Mucosa of gallbladder (tissue), 1 donor: ENCODE data around the gene PELI3. TPM values are rescaled to one million over a fixed set of nuclear protein-coding genes. Genes with fewer than 3 reads are reported as not detected.

ENCODE experiments used
- DNase-seq: peaks from one replicate; pipeline ENCODE4 v3.0.0-alpha.2; 2020; ENCODE audit warnings: low spot score
- total RNA-seq: library from RNA; stranded (reverse); gene quantifications from one replicate; pipeline ENCODE4 v1.2.1, GENCODE V29; 2021
- donor health status: DM: no; HTN: no; CAD: no.

PELI3 gene
- total RNA-seq, 1 donor from 2014 or later: 20.3 TPM

DNA sequence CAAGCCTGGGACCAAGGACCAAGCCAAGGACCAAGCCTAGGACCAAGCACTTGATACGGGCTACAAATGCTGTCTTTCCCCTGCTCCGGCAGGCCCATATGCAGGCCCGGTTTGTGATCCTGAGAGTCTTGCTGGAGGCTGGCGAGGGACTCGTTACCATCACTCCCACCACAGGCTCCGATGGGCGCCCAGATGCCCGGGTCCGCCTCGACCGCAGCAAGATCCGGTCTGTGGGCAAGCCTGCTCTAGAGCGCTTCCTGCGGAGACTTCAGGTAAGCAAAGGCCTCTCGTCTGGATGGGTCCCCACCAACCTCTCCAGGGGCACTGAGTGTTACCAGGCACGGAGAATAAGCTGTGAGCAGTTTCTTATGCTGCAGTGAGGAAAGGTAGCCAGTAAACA, 30.5 kb downstream of the PELI3 start:
- DNase-seq: no peak

GRCh38 chr11:66498506-66498905, 31.8 kb downstream of the PELI3 start:
- no peak for DNase-seq

DNA sequence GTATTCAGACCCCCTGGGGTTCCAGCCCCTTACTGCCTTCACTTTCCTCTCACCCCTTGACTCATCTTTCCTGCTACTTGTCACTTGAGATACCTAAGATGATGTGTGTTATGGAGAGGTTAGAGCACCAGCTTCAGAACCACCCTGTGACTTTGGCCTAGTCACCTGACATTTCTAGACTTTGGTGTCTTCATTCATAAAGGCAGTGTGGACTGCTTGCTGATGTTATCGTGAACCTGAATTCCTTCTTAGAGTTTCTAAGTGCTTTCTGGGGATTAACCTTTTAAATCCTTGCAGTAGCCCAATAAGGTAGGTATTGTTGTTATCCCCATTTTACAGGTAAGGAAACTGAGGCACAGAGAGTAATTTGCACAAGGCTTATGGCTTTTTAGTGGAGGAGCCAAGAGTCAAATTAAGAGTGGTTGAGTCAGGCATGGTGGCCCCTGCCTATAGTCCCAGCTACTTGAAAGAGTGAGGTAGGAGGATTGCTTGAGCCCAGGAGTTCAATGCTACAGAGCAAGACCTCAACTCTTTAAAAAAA, 38.6 kb downstream of the PELI3 start:
- no peak for DNase-seq

- no peak for DNase-seq
Measured at GRCh38 chr11:66509131-66509561, 42.4 kb downstream of the PELI3 start.

GRCh38 chr11:66510271-66510989, 43.7 kb downstream of the PELI3 start, which contains the start of gene BBS1:
BBS1 (plus strand) TSS chr11:66510635; CDS start chr11:66510660, 25 bp downstream.
- peak; percentile 87 for DNase-seq

- no peak for DNase-seq
Measured at GRCh38 chr11:66510990-66511339, 44.3 kb downstream of the PELI3 start.

- no peak for DNase-seq
Measured at GRCh38 chr11:66523611-66524010, 56.9 kb downstream of the PELI3 start.

DNA sequence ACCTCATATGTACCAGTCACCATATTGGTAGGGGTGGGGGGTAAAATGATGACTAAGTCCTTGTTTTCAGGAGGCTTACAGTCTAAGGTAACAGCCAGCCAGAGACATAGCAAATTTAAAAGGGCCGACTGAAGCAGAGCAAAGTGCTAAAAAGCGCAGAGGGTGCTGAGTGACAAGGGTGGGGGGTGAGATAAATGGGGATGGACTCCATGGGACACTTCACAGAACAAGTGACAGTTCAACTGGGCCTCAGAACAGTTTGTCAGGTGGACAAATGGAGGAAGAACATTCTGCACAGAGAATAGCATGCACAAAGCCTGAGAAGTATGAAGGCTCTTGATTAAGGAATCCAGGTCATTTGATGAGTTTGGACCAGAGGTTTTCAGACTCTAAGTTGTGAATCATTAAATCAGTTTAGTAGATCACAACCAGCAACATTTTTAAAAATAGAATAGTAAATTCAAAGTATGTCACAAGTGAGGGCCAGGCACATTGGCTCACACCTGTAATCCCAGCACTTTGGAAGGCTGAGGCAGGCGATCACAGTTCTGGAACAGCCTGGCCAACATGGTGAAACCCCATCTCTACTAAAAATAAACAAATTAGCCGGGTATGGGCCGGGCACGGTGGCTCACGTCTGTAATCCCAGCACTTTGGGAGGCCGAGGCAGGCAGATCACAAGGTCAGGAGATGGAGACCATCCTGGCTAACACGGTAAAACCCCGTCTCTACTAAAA, 57.8 kb downstream of the PELI3 start:
- DNase-seq: no peak

Other genes with a start within 250 kb of the PELI3 start
- 60.8 TPM for gene KLC2, start 209.2 kb upstream of the PELI3 start, total RNA-seq
- gene RAB1B, start 198.3 kb upstream of the PELI3 start, total RNA-seq: 187 TPM
- gene CNIH2, start 188.7 kb upstream of the PELI3 start, total RNA-seq: 1.1 TPM
- 103 TPM for gene YIF1A, start 177.8 kb upstream of the PELI3 start, total RNA-seq
- 61.6 TPM for gene TMEM151A, start 175.0 kb upstream of the PELI3 start, total RNA-seq
- 34.7 TPM for gene CD248, start 149.9 kb upstream of the PELI3 start, total RNA-seq
- 16.0 TPM for gene RIN1, start 130.5 kb upstream of the PELI3 start, total RNA-seq
- 32.2 TPM for gene BRMS1, start 121.8 kb upstream of the PELI3 start, total RNA-seq
- gene B4GAT1, start 119.3 kb upstream of the PELI3 start, total RNA-seq: 43.8 TPM
- gene SLC29A2, start 95.1 kb upstream of the PELI3 start, total RNA-seq: 19.0 TPM
- 1.5 TPM for gene NPAS4, start 45.9 kb upstream of the PELI3 start, total RNA-seq
- 32.8 TPM for gene MRPL11, start 28.1 kb upstream of the PELI3 start, total RNA-seq
- 61.2 TPM for gene DPP3, start 13.5 kb downstream of the PELI3 start, total RNA-seq
- gene BBS1, start 43.7 kb downstream of the PELI3 start, total RNA-seq: 72.9 TPM
- 24.1 TPM for gene ZDHHC24, start 79.1 kb downstream of the PELI3 start, total RNA-seq
- 0.12 TPM for gene ACTN3, start 80.0 kb downstream of the PELI3 start, total RNA-seq
- 87.4 TPM for gene CTSF, start 101.7 kb downstream of the PELI3 start, total RNA-seq
- 1.0 TPM for gene CCDC87, start 126.2 kb downstream of the PELI3 start, total RNA-seq
- gene CCS, start 126.3 kb downstream of the PELI3 start, total RNA-seq: 64.9 TPM
- gene RBM14, start 149.7 kb downstream of the PELI3 start, total RNA-seq: 84.5 TPM
- gene RBM4, start 171.8 kb downstream of the PELI3 start, total RNA-seq: 119 TPM
- gene RBM4B, start 211.0 kb downstream of the PELI3 start, total RNA-seq: 21.9 TPM